WTC11 (cell line): ENCODE data around the gene TCF7L1. TPM values are rescaled to one million over a fixed set of nuclear protein-coding genes. Genes with fewer than 3 reads are reported as not detected.

Experiments
- ATAC-seq: fragments of 200-7000 bp; cut with Tn5 transposase; 2 replicates; pipeline ENCODE4 v1.10.0; 2021; ENCODE audit warnings: mild to moderate bottlenecking, moderate library complexity
- CTCF ChIA-PET: fragments of 300-600 bp; sonication (Branson Sonifier 250); formaldehyde crosslinking; loops from one replicate; lab custom pipeline; 2021; ENCODE audit warnings: antibody characterized with exemption; lab: Charles Lee
- POLR2A ChIA-PET: fragments of 350-600 bp; sonication (Branson Sonifier 250); formaldehyde crosslinking; loops from one replicate; lab custom pipeline; 2021; ENCODE audit warnings: antibody characterized with exemption; lab: Charles Lee
- DNase-seq: peaks from one replicate; pipeline ENCODE4 v3.0.0; 2021; ENCODE audit warnings: low spot score
- H3K27ac Mint-ChIP-seq: 2 replicates; pipeline ENCODE4 v1.8.0; 2021; ENCODE audit warnings: mixed read lengths
- H3K27me3 Mint-ChIP-seq: 2 replicates; pipeline ENCODE4 v1.8.0; 2021; ENCODE audit warnings: low read depth, mild to moderate bottlenecking, moderate library complexity, mixed read lengths
- H3K36me3 Mint-ChIP-seq: 2 replicates; pipeline ENCODE4 v1.8.0; 2021; ENCODE audit warnings: mixed read lengths
- H3K4me1 Mint-ChIP-seq: 2 replicates; pipeline ENCODE4 v1.8.0; 2022; ENCODE audit warnings: mixed read lengths
- H3K4me3 Mint-ChIP-seq: 2 replicates; pipeline ENCODE4 v1.8.0; 2021; ENCODE audit warnings: mild to moderate bottlenecking, moderate library complexity, mixed read lengths
- H3K9me3 Mint-ChIP-seq: 2 replicates; pipeline ENCODE4 v1.8.0; 2021; ENCODE audit warnings: mixed read lengths
- ETV6 ChIP-seq: sonication (generic); formaldehyde crosslinking; IDR thresholded peaks from 2 replicates; pipeline ENCODE4 v1.8.1; 2022; ENCODE audit warnings: mild to moderate bottlenecking, missing genetic modification reagents
- GTF2I ChIP-seq: fragments of 250-450 bp; sonication (Bioruptor Pico); conservative IDR thresholded peaks from 2 replicates; pipeline ENCODE4 v1.4.0; 2021; ENCODE audit warnings: mild to moderate bottlenecking
- KAT7 ChIP-seq: sonication (generic); formaldehyde crosslinking; IDR thresholded peaks from 2 replicates; pipeline ENCODE4 v1.8.1; 2023; ENCODE audit warnings: missing genetic modification reagents, mild to moderate bottlenecking, borderline replicate concordance
- NFATC4 ChIP-seq: fragments of 250-450 bp; sonication (Bioruptor Pico); IDR thresholded peaks from 2 replicates; pipeline ENCODE4 v1.9.0; 2021; ENCODE audit warnings: mild to moderate bottlenecking
- NR1H2 ChIP-seq: sonication (generic); formaldehyde crosslinking; IDR thresholded peaks from 2 replicates; pipeline ENCODE4 v1.9.0; 2021; ENCODE audit warnings: mild to moderate bottlenecking, moderate library complexity, missing genetic modification reagents
- ZNF121 ChIP-seq: sonication (generic); formaldehyde crosslinking; IDR thresholded peaks from 2 replicates; pipeline ENCODE4 v1.8.0; 2023; ENCODE audit warnings: missing genetic modification reagents
- ZNF138 ChIP-seq: sonication (generic); formaldehyde crosslinking; conservative IDR thresholded peaks from 2 replicates; pipeline ENCODE4 v1.8.1; 2022; ENCODE audit warnings: mild to moderate bottlenecking, moderate library complexity, missing genetic modification reagents
- ZNF416 ChIP-seq: fragments of 250-450 bp; sonication (Bioruptor Pico); IDR thresholded peaks from 2 replicates; pipeline ENCODE4 v1.9.0; 2021; ENCODE audit warnings: mild to moderate bottlenecking, inconsistent platforms
- ZNF512 ChIP-seq: sonication (generic); formaldehyde crosslinking; IDR thresholded peaks from 2 replicates; pipeline ENCODE4 v1.8.1; 2022; ENCODE audit warnings: missing genetic modification reagents, borderline replicate concordance
- total RNA-seq: library from RNA; stranded (reverse); gene quantifications from 3 replicates; pipeline ENCODE4 v1.2.3, GENCODE V29; 2021
- TF ChIP-seq, protein P1 (sequence below): sonication (generic); formaldehyde crosslinking; IDR thresholded peaks from 2 replicates; pipeline ENCODE4 v1.8.0; 2022; ENCODE audit warnings: missing genetic modification reagents
- TF ChIP-seq, protein P2 (sequence below): sonication (generic); formaldehyde crosslinking; IDR thresholded peaks from 2 replicates; pipeline ENCODE4 v1.8.1; 2022; ENCODE audit warnings: low read depth, missing genetic modification reagents, borderline replicate concordance
- TF ChIP-seq, protein P3 (sequence below): sonication (generic); formaldehyde crosslinking; IDR thresholded peaks from 2 replicates; pipeline ENCODE4 v1.8.0; 2023; ENCODE audit warnings: missing genetic modification reagents, mild to moderate bottlenecking, borderline replicate concordance

The TCF7L1 gene
- total RNA-seq, 1 experiment from 2014 or later: 104 TPM

DNA sequence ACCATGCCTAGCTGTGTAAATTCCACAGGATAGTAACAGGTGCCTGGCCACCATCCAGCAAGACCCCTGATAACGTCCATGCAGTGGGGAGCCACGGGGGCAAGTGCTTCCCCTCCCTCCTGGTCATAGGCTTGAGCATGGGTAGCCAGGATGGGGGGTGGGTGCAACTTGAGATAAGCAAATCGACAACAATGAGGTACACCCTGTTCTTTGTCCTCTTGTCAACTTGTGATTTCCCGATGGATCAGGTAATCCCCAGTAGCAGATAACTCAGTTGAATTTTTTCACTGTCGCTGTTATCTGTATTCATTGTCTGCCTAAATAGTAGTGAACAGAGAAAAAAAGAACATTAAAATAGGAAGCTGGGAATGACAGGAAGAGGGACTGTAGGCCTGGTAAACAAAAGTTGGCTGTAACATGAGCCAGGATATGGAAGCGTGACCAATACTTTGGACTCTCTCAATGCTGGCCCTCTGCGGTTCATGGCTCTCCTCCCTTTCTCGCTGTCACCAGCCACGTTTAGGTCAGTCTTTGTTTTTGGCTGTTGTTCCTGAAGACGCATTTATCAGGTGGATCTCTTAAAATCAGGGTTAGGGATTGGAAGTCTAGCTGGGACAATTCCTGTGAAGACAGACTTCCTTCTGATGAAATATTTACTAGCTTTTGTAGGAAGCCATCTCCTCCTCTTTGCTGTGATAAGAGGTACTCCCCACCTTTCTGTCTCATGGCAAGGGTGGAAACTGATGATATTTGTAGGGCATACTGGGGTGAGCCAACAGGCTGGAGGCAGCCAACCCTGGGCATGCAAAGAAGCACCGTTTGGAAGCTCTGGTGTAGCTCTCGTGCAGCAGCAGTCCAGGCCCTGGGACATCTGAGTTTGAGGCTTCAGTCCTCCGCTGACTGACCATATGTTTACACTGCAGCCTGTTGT lies 42.4 kb downstream of the TCF7L1 start:
- ATAC-seq: no peak
- POLR2A ChIA-PET: interaction anchor here (1.1 kb wide), 1 partner anchor 9 kb away, joined by 4 read pairs; no protein-coding TSS in a partner anchor
- peaks cover 90% of the 10 kb centered on the region for H3K4me1 Mint-ChIP-seq
- no peaks in the 10 kb centered on the region for H3K27me3 Mint-ChIP-seq
- CTCF ChIA-PET: interaction anchor here (0.8 to 3.2 kb wide), 7 partner anchors 8 to 125 kb away, joined by 3 to 17 read pairs (median 5); partner anchors contain the start of gene TCF7L1
- no peak overlapping the region for H3K4me3 Mint-ChIP-seq
- H3K9me3 Mint-ChIP-seq: no peaks in the 10 kb centered on the region
- H3K27ac Mint-ChIP-seq: peak overlapping the region; percentile 82
- no peak for TF ChIP-seq ZNF138
- TF ChIP-seq ETV6 (CRISPR knock-in tag): 0 out of 2 replicates have a peak, but pooled peaks have one; percentile 14
- TF ChIP-seq, protein P1, sequence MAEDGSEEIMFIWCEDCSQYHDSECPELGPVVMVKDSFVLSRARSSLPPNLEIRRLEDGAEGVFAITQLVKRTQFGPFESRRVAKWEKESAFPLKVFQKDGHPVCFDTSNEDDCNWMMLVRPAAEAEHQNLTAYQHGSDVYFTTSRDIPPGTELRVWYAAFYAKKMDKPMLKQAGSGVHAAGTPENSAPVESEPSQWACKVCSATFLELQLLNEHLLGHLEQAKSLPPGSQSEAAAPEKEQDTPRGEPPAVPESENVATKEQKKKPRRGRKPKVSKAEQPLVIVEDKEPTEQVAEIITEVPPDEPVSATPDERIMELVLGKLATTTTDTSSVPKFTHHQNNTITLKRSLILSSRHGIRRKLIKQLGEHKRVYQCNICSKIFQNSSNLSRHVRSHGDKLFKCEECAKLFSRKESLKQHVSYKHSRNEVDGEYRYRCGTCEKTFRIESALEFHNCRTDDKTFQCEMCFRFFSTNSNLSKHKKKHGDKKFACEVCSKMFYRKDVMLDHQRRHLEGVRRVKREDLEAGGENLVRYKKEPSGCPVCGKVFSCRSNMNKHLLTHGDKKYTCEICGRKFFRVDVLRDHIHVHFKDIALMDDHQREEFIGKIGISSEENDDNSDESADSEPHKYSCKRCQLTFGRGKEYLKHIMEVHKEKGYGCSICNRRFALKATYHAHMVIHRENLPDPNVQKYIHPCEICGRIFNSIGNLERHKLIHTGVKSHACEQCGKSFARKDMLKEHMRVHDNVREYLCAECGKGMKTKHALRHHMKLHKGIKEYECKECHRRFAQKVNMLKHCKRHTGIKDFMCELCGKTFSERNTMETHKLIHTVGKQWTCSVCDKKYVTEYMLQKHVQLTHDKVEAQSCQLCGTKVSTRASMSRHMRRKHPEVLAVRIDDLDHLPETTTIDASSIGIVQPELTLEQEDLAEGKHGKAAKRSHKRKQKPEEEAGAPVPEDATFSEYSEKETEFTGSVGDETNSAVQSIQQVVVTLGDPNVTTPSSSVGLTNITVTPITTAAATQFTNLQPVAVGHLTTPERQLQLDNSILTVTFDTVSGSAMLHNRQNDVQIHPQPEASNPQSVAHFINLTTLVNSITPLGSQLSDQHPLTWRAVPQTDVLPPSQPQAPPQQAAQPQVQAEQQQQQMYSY (CRISPR knock-in tag): no peak
- H3K36me3 Mint-ChIP-seq: peaks cover 11% of the 10 kb centered on the region
- no peak for DNase-seq

- no peak for DNase-seq
- POLR2A ChIA-PET: interaction anchor here (0.7 kb wide), 1 partner anchor 42 kb away, joined by 3 read pairs; no protein-coding TSS in a partner anchor
- no peak for ATAC-seq
- Mint-ChIP-seq H3K9me3 (no peaks in the 10 kb centered on the region), H3K36me3 (peaks cover 11% of the 10 kb centered on the region), H3K27me3 (no peaks in the 10 kb centered on the region), H3K27ac (peak overlapping the region; percentile 68; the same call in 1 of the 2 replicates)
- TF ChIP-seq KAT7 (CRISPR knock-in tag) (no peak), GTF2I (CRISPR knock-in tag) (peak; percentile 41; the same call in 1 of the 2 replicates), ZNF121 (CRISPR knock-in tag) (peak; percentile 91)
- TF ChIP-seq, all 79 proteins: peak for 2
- Mint-ChIP-seq H3K4me1 (peaks cover 92% of the 10 kb centered on the region), H3K4me3 (no peak overlapping the region)
- CTCF ChIA-PET: interaction anchor here (2.1 to 3.2 kb wide), 2 partner anchors 8 to 66 kb away, joined by 11 to 17 read pairs; no protein-coding TSS in a partner anchor
Measured at GRCh38 chr2:85177031-85177824, 44.0 kb downstream of the TCF7L1 start.

DNA sequence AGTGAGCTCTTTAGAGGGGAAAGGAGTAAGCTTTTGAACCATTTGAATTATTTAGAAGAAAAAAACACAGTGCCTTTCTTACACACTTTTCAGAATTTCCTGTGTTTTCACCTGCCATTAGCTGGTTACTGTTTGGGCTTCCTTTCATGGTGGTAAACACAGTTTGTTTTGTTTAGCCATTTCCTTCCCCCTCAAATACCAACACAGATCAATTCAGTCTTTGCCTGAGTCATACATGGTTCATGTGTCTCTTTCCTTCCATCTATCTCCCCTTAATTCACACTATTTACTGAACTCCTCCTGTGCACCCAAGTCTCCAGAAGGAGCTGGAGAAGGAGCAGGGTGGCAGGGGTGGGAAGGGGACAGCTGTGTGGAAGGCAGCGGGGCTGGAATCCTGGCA lies 45.0 kb downstream of the TCF7L1 start:
- ATAC-seq (no peak), DNase-seq (no peak)
- Mint-ChIP-seq H3K27me3 (no peaks in the 10 kb centered on the region), H3K27ac (peak overlapping the region; percentile 98), H3K36me3 (peaks cover 11% of the 10 kb centered on the region), H3K4me3 (peak overlapping the region; percentile 14), H3K4me1 (peaks cover 92% of the 10 kb centered on the region), H3K9me3 (no peaks in the 10 kb centered on the region)
- POLR2A ChIA-PET: no interaction called here
- CTCF ChIA-PET: interaction anchor here (0.7 to 4.9 kb wide), 11 partner anchors 7 to 122 kb away, joined by 3 to 25 read pairs (median 10); partner anchors contain the start of gene TCF7L1
- TF ChIP-seq ZNF416: no peak
- TF ChIP-seq, protein P1 (CRISPR knock-in tag): no peak
- no peak for TF ChIP-seq NFATC4
- TF ChIP-seq ZNF512 (CRISPR knock-in tag): no peak
- TF ChIP-seq NR1H2 (CRISPR knock-in tag): no peak
- TF ChIP-seq, protein P2, sequence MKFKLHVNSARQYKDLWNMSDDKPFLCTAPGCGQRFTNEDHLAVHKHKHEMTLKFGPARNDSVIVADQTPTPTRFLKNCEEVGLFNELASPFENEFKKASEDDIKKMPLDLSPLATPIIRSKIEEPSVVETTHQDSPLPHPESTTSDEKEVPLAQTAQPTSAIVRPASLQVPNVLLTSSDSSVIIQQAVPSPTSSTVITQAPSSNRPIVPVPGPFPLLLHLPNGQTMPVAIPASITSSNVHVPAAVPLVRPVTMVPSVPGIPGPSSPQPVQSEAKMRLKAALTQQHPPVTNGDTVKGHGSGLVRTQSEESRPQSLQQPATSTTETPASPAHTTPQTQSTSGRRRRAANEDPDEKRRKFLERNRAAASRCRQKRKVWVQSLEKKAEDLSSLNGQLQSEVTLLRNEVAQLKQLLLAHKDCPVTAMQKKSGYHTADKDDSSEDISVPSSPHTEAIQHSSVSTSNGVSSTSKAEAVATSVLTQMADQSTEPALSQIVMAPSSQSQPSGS (CRISPR knock-in tag): no peak
- TF ChIP-seq, protein P3, sequence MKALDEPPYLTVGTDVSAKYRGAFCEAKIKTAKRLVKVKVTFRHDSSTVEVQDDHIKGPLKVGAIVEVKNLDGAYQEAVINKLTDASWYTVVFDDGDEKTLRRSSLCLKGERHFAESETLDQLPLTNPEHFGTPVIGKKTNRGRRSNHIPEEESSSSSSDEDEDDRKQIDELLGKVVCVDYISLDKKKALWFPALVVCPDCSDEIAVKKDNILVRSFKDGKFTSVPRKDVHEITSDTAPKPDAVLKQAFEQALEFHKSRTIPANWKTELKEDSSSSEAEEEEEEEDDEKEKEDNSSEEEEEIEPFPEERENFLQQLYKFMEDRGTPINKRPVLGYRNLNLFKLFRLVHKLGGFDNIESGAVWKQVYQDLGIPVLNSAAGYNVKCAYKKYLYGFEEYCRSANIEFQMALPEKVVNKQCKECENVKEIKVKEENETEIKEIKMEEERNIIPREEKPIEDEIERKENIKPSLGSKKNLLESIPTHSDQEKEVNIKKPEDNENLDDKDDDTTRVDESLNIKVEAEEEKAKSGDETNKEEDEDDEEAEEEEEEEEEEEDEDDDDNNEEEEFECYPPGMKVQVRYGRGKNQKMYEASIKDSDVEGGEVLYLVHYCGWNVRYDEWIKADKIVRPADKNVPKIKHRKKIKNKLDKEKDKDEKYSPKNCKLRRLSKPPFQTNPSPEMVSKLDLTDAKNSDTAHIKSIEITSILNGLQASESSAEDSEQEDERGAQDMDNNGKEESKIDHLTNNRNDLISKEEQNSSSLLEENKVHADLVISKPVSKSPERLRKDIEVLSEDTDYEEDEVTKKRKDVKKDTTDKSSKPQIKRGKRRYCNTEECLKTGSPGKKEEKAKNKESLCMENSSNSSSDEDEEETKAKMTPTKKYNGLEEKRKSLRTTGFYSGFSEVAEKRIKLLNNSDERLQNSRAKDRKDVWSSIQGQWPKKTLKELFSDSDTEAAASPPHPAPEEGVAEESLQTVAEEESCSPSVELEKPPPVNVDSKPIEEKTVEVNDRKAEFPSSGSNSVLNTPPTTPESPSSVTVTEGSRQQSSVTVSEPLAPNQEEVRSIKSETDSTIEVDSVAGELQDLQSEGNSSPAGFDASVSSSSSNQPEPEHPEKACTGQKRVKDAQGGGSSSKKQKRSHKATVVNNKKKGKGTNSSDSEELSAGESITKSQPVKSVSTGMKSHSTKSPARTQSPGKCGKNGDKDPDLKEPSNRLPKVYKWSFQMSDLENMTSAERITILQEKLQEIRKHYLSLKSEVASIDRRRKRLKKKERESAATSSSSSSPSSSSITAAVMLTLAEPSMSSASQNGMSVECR (CRISPR knock-in tag): no peak
